Mesenchymal stem cell (in vitro differentiated cells and primary cell): ENCODE data around the gene RAP1GAP2.

Experiments used
- DNase-seq: peaks from one replicate; pipeline ENCODE4 v3.0.0-alpha.2; 2013
- H2AFZ ChIP-seq: one replicate; pipeline ENCODE4 v1.6.1; 2013; ENCODE audit warnings: low read depth, mild to moderate bottlenecking, control low read depth, inconsistent platforms, low read length, moderate library complexity
- H2AK5ac ChIP-seq: 2 replicates; pipeline ENCODE4 v1.6.1; 2013; ENCODE audit warnings: low read length, moderate library complexity, mild to moderate bottlenecking, inconsistent platforms; ENCODE audit not compliant: severe bottlenecking
- H2BK120ac ChIP-seq: one replicate; pipeline ENCODE4 v1.6.1; 2013; ENCODE audit warnings: low read depth, mild to moderate bottlenecking, inconsistent platforms, low read length, moderate library complexity
- H2BK12ac ChIP-seq, 2 experiments: one replicate each; pipeline ENCODE4 v1.6.1; 2013; ENCODE audit warnings: inconsistent platforms in 2 of 2, low read length in 2 of 2, mild to moderate bottlenecking in 2 of 2, moderate library complexity in 2 of 2, control low read depth in 1 of 2
- H2BK15ac ChIP-seq: one replicate; pipeline ENCODE4 v1.6.1; 2013; ENCODE audit warnings: mild to moderate bottlenecking, low read depth, inconsistent platforms; ENCODE audit not compliant: poor library complexity, severe bottlenecking
- H2BK5ac ChIP-seq: 2 replicates; pipeline ENCODE4 v1.6.1; 2013; ENCODE audit warnings: low read depth, mild to moderate bottlenecking, low read length, control low read depth, inconsistent platforms; ENCODE audit not compliant: poor library complexity, severe bottlenecking
- H3K14ac ChIP-seq, 2 experiments: one replicate each; pipeline ENCODE4 v1.6.1; 2013; ENCODE audit warnings: inconsistent platforms in 2 of 2, low read length in 2 of 2, control low read depth in 1 of 2, mild to moderate bottlenecking in 1 of 2, moderate library complexity in 1 of 2
- H3K18ac ChIP-seq, 2 experiments: one replicate each; pipeline ENCODE4 v1.6.1; 2013; ENCODE audit warnings: inconsistent platforms in 2 of 2, low read length in 2 of 2, control low read depth in 1 of 2, low read depth in 1 of 2, mild to moderate bottlenecking in 1 of 2
- H3K23ac ChIP-seq, 2 experiments: one replicate each; pipeline ENCODE4 v1.6.1; 2013; ENCODE audit warnings: inconsistent platforms in 2 of 2, low read length in 2 of 2, mild to moderate bottlenecking in 2 of 2, moderate library complexity in 2 of 2, control low read depth in 1 of 2
- H3K27ac ChIP-seq: 2 replicates; pipeline ENCODE4 v1.5.1; 2013; ENCODE audit warnings: mild to moderate bottlenecking, moderate library complexity, low read length, control low read depth, inconsistent platforms; ENCODE audit not compliant: poor library complexity, severe bottlenecking
- H3K27me3 ChIP-seq, 2 experiments: 2 replicates each; pipeline versions ENCODE4 v1.6.1 to v1.7.0; 2013; ENCODE audit warnings: low read length in 2 of 2, mild to moderate bottlenecking in 2 of 2, moderate library complexity in 2 of 2, control low read depth in 1 of 2, inconsistent platforms in 1 of 2; ENCODE audit not compliant: control insufficient read depth in 1 of 2, insufficient read depth in 1 of 2
- H3K36me3 ChIP-seq, 2 experiments: 2 replicates each; pipeline versions ENCODE4 v1.6.1 to v1.7.0; 2013; ENCODE audit warnings: low read length in 2 of 2, control low read depth in 1 of 2, inconsistent platforms in 1 of 2, low read depth in 1 of 2, mild to moderate bottlenecking in 1 of 2; ENCODE audit not compliant: insufficient read depth in 2 of 2, control insufficient read depth in 1 of 2
- H3K4ac ChIP-seq, 2 experiments: one replicate each; pipeline ENCODE4 v1.6.1; 2013; ENCODE audit warnings: inconsistent platforms in 2 of 2, low read length in 2 of 2, mild to moderate bottlenecking in 2 of 2, moderate library complexity in 2 of 2, control low read depth in 1 of 2, low read depth in 1 of 2
- H3K4me1 ChIP-seq: 2 replicates; pipeline ENCODE4 v1.6.1; 2013; ENCODE audit warnings: low read depth, low read length, control low read depth; ENCODE audit not compliant: control insufficient read depth, insufficient read depth
- H3K4me2 ChIP-seq: 2 replicates; pipeline ENCODE4 v1.6.1; 2013; ENCODE audit warnings: low read length, mild to moderate bottlenecking, inconsistent platforms; ENCODE audit not compliant: poor library complexity, severe bottlenecking
- H3K4me3 ChIP-seq, 2 experiments: 2 replicates each; pipeline versions ENCODE4 v1.5.1 to v1.7.0; 2013; ENCODE audit warnings: low read length in 2 of 2, mild to moderate bottlenecking in 2 of 2, control low read depth in 1 of 2, low read depth in 1 of 2; ENCODE audit not compliant: insufficient read depth in 1 of 2
- H3K79me1 ChIP-seq: replicated peaks from 2 replicates; pipeline ENCODE4 v1.6.1; 2013; ENCODE audit warnings: mild to moderate bottlenecking, control low read depth, low read length, inconsistent platforms; ENCODE audit not compliant: poor library complexity, severe bottlenecking
- H3K9ac ChIP-seq: 2 replicates; pipeline ENCODE4 v1.7.0; 2013; ENCODE audit warnings: mild to moderate bottlenecking, low read length, moderate library complexity
- H3K9me3 ChIP-seq: 2 replicates; pipeline ENCODE4 v1.7.0; 2013; ENCODE audit warnings: mild to moderate bottlenecking, low read length; ENCODE audit not compliant: control insufficient read depth
- H4K8ac ChIP-seq: one replicate; pipeline ENCODE4 v1.6.1; 2013; ENCODE audit warnings: inconsistent platforms, mild to moderate bottlenecking, low read length, moderate library complexity
- H4K91ac ChIP-seq: one replicate; pipeline ENCODE4 v1.6.1; 2013; ENCODE audit warnings: mild to moderate bottlenecking, low read length, inconsistent platforms
- WGBS: methylation state at CpG from one replicate; pipeline ENCODE4 v1.1.7; 2013; ENCODE audit warnings: mixed read lengths; 5-methylcytosine and 5-hydroxymethylcytosine counted together

Gene RAP1GAP2

DNA sequence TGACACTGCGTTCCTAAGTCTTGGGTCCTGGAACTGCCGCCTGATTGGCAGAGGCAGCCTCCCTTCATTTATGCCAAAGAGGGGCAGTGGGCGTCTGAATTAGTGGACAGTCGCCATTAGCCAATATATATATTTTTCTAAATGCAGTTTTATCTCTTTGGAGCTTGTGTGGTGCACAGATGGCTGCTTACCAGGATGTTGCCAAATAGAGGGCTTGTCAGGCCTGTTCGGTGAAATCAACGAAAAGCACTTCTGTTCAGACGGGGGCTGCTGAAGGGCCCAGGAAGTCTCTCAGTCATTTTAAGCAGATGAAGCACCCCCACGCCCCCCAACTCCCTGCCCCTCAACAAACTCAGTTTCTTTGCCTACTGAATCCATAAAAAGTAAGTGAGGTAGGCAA lies 66.0 kb downstream of the RAP1GAP2 start:
- H3K36me3 ChIP-seq, result peaks cover 0 to 5% of the 10 kb centered on the region in 2 experiments
- H3K9ac ChIP-seq, result no peak overlapping the region
- no peak overlapping the region for H2BK15ac ChIP-seq
- 96% methylated on average over 5 of the region's 8 CpGs for WGBS
- H3K18ac ChIP-seq, result no peak overlapping the region
- no peak overlapping the region for H3K27ac ChIP-seq
- no peaks in the 10 kb centered on the region for H3K4me1 ChIP-seq
- H3K4me2 ChIP-seq, result no peak overlapping the region
- no peak overlapping the region for H3K4me3 ChIP-seq
- H4K8ac ChIP-seq, result no peak overlapping the region
- H3K23ac ChIP-seq, result no peak overlapping the region
- peaks cover 14% of the 10 kb centered on the region for H3K79me1 ChIP-seq
- H3K14ac ChIP-seq, result no peak overlapping the region
- H2BK12ac ChIP-seq, result no peak overlapping the region
- no peak overlapping the region for H2BK5ac ChIP-seq
- DNase-seq, result no peak
- H4K91ac ChIP-seq, result no peak overlapping the region
- H2AFZ ChIP-seq, result no peak overlapping the region
- H3K27me3 ChIP-seq, result peaks cover 0 to 14% of the 10 kb centered on the region in 2 experiments
- no peak overlapping the region for H2AK5ac ChIP-seq
- H2BK120ac ChIP-seq, result no peak overlapping the region
- H3K9me3 ChIP-seq, result no peaks in the 10 kb centered on the region
- H3K4ac ChIP-seq, result no peak overlapping the region

GRCh38 chr17:2863204-2863603 lies 67.0 kb downstream of the RAP1GAP2 start:
- Histone ChIP-seq H3K27me3 (peaks cover 0 to 5% of the 10 kb centered on the region in 2 experiments), H3K4me1 (no peaks in the 10 kb centered on the region), H2BK5ac (no peak overlapping the region), H2BK15ac (no peak overlapping the region), H2BK12ac (no peak overlapping the region), H3K9ac (no peak overlapping the region), H3K4me2 (no peak overlapping the region), H3K79me1 (peaks cover 12% of the 10 kb centered on the region), H4K91ac (no peak overlapping the region), H3K4ac (no peak overlapping the region), H4K8ac (no peak overlapping the region), H3K18ac (no peak overlapping the region), H3K27ac (no peak overlapping the region), H2BK120ac (no peak overlapping the region), H3K9me3 (no peaks in the 10 kb centered on the region), H3K4me3 (no peak overlapping the region), H2AK5ac (no peak overlapping the region), H2AFZ (no peak overlapping the region), H3K14ac (no peak overlapping the region), H3K23ac (no peak overlapping the region), H3K36me3 (peaks cover 0 to 5% of the 10 kb centered on the region in 2 experiments)
- WGBS, result 85% methylated on average over 3 of the region's 4 CpGs
- DNase-seq, result no peak

GRCh38 chr17:2865228-2865627 lies 69.0 kb downstream of the RAP1GAP2 start:
- H2AFZ ChIP-seq, result no peak overlapping the region
- H3K9me3 ChIP-seq, result no peaks in the 10 kb centered on the region
- no peak overlapping the region for H3K4me2 ChIP-seq
- H3K4me3 ChIP-seq, result no peak overlapping the region
- no peak overlapping the region for H4K91ac ChIP-seq
- DNase-seq, result no peak
- no peak overlapping the region for H3K14ac ChIP-seq
- no peaks in the 10 kb centered on the region for H3K4me1 ChIP-seq
- 100% methylated on average over 3 of the region's 3 CpGs for WGBS
- no peak overlapping the region for H3K4ac ChIP-seq
- no peak overlapping the region for H2AK5ac ChIP-seq
- H3K27ac ChIP-seq, result no peak overlapping the region
- H3K9ac ChIP-seq, result no peak overlapping the region
- no peak overlapping the region for H2BK120ac ChIP-seq
- peaks cover 0 to 5% of the 10 kb centered on the region in 2 experiments for H3K27me3 ChIP-seq
- peaks cover 16% of the 10 kb centered on the region for H3K79me1 ChIP-seq
- H2BK5ac ChIP-seq, result no peak overlapping the region
- peaks cover 0 to 5% of the 10 kb centered on the region in 2 experiments for H3K36me3 ChIP-seq
- no peak overlapping the region for H2BK12ac ChIP-seq
- no peak overlapping the region for H4K8ac ChIP-seq
- no peak overlapping the region for H3K23ac ChIP-seq
- no peak overlapping the region for H3K18ac ChIP-seq
- H2BK15ac ChIP-seq, result no peak overlapping the region

DNA sequence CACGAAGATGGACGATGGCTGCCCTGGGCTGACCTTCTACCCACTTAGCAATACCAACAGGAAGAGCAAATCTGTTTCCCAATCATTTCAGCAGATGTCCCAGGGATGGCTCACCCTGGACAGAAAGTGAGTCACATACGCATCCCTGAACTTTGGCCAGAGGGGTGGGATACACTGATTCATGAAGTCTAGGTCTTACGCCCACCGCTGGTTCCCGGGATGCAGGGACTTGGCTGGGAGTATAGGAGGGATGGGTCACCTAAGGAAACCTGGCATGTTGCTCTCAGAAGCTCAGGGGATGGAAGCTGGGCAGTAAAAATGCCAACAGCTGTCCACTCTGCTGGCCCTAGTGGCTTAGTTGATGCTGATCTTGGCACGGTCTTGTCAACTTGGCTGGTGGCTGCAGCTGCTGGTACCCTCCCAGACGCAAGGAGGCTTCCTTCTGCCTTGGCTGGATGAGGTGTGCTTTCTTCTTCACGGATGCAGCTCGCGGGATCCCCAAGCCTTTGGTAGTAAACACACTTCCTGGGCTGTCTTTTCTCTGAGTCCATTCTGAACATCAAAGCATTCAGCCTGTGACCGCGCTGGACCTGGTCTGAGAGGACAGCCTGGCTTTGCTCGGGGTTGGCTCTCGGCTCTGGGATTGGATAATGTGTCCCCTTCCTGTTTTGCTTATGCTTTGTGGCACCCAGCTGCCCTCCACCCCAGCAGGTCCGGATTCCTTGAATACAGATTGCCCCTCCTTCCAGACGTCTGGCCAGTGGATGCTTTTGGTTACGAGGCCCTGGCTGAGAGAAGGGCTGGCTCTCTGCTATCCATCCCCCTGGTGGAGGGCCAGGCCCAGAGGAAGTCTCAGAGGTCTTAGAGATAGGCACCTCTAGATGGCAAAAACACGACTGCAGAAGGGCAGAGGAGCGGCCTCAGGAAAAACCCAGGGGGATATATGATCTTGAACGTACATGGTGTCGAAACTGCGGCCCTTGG lies 71.5 kb downstream of the RAP1GAP2 start:
- no peak overlapping the region for H2BK12ac ChIP-seq
- no peaks in the 10 kb centered on the region for H3K9me3 ChIP-seq
- no peak overlapping the region for H3K14ac ChIP-seq
- H2AFZ ChIP-seq, result no peak overlapping the region
- 52% methylated on average over 23 of the region's 23 CpGs for WGBS
- peaks cover 0 to 5% of the 10 kb centered on the region in 2 experiments for H3K36me3 ChIP-seq
- H3K27me3 ChIP-seq, result peaks cover 0 to 5% of the 10 kb centered on the region in 2 experiments
- no peaks in the 10 kb centered on the region for H3K4me1 ChIP-seq
- H2BK15ac ChIP-seq, result no peak overlapping the region
- H3K27ac ChIP-seq, result no peak overlapping the region
- no peak overlapping the region for H3K4ac ChIP-seq
- DNase-seq, result peak; percentile 55
- H3K23ac ChIP-seq, result no peak overlapping the region
- no peak overlapping the region for H3K18ac ChIP-seq
- no peak overlapping the region for H2BK5ac ChIP-seq
- no peak overlapping the region for H3K9ac ChIP-seq
- peaks cover 13% of the 10 kb centered on the region for H3K79me1 ChIP-seq
- H2BK120ac ChIP-seq, result no peak overlapping the region
- H4K8ac ChIP-seq, result no peak overlapping the region
- no peak overlapping the region for H4K91ac ChIP-seq
- peak overlapping the region in 1 of 2 experiments; percentile 33 for H3K4me3 ChIP-seq
- H2AK5ac ChIP-seq, result no peak overlapping the region
- H3K4me2 ChIP-seq, result no peak overlapping the region
